ENCODE data around the gene ACTN2.

DNA sequence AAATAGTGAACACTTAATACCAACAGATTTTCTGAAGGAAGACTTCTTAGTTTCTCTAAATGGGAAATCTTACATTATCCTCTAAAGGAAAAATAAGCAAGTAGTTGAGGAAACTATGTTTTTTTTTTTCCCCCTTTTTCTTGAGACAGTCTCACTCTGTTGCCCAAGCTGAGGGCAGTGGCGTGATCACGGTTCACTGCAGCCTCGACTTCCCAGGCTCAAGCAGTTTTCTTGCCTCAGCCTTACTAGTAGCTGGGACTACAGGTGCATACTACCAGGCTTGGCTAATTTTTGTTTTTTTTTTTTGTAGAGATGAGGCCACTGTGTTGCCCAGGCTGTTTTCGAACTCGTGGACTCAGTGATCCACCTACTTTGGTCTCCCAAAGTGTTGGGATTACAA, 112.7 kb downstream of the ACTN2 start:
- TF ChIP-seq, protein P1, sequence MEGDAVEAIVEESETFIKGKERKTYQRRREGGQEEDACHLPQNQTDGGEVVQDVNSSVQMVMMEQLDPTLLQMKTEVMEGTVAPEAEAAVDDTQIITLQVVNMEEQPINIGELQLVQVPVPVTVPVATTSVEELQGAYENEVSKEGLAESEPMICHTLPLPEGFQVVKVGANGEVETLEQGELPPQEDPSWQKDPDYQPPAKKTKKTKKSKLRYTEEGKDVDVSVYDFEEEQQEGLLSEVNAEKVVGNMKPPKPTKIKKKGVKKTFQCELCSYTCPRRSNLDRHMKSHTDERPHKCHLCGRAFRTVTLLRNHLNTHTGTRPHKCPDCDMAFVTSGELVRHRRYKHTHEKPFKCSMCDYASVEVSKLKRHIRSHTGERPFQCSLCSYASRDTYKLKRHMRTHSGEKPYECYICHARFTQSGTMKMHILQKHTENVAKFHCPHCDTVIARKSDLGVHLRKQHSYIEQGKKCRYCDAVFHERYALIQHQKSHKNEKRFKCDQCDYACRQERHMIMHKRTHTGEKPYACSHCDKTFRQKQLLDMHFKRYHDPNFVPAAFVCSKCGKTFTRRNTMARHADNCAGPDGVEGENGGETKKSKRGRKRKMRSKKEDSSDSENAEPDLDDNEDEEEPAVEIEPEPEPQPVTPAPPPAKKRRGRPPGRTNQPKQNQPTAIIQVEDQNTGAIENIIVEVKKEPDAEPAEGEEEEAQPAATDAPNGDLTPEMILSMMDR (IDR thresholded peaks at IDR 0.05), result no peak
- TF ChIP-seq POLR2A (IDR thresholded peaks at IDR 0.05), result no peak

Data from testis (tissue), 2 donors.